ENCODE measurements around the gene RPRD2.

DNA sequence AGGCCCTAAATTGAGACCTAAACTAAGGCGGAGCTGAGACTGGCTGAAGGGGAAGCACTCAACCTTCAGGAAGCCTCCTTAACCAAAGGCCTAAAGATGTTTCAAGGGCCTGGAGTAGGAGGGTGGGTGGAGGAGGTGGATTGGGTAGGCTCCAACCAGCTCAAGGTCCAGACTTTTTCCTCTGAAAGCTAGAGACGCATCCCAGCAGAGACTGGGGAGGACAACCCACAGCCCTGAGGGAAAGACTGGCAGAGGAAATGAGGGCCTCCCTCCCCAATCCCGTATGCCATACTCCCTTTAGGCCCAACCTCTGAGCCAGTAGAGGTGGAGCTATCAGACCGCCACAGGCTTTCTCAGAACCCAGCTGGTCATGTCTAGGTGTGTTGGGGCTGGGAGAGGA, 145.0 kb downstream of the RPRD2 start:
- TF ChIP-seq, protein P1, sequence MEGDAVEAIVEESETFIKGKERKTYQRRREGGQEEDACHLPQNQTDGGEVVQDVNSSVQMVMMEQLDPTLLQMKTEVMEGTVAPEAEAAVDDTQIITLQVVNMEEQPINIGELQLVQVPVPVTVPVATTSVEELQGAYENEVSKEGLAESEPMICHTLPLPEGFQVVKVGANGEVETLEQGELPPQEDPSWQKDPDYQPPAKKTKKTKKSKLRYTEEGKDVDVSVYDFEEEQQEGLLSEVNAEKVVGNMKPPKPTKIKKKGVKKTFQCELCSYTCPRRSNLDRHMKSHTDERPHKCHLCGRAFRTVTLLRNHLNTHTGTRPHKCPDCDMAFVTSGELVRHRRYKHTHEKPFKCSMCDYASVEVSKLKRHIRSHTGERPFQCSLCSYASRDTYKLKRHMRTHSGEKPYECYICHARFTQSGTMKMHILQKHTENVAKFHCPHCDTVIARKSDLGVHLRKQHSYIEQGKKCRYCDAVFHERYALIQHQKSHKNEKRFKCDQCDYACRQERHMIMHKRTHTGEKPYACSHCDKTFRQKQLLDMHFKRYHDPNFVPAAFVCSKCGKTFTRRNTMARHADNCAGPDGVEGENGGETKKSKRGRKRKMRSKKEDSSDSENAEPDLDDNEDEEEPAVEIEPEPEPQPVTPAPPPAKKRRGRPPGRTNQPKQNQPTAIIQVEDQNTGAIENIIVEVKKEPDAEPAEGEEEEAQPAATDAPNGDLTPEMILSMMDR (IDR thresholded peaks at IDR 0.05; ENCODE audit: insufficient read depth, low read length), result no peak
- no peak for TF ChIP-seq POLR2AphosphoS5 (IDR thresholded peaks at IDR 0.05; ENCODE audit: low read depth)
